Measurements from ENCODE around the gene FAM107B. TPM values are rescaled to one million over a fixed set of nuclear protein-coding genes. Genes with fewer than 3 reads are reported as not detected.

The FAM107B gene
- total RNA-seq, 1 donor from 2014 or later: 40.7 TPM

- Mint-ChIP-seq H3K36me3 (ENCODE audit: unreplicated experiment) (peaks cover 32% of the 10 kb centered on the region), H3K4me3 (ENCODE audit: unreplicated experiment) (no peak overlapping the region), H3K27me3 (ENCODE audit: unreplicated experiment) (no peaks in the 10 kb centered on the region), H3K4me1 (ENCODE audit: unreplicated experiment) (peaks cover 24% of the 10 kb centered on the region), H3K9me3 (ENCODE audit: unreplicated experiment) (no peaks in the 10 kb centered on the region), H3K27ac (ENCODE audit: unreplicated experiment) (peak overlapping the region; percentile 42)
- DNase-seq (ENCODE audit: extremely low spot score, unreplicated experiment): no peak
- TF ChIP-seq CTCF (IDR thresholded peaks at IDR 0.05): no peak
Observed at GRCh38 chr10:14598809-14599764, 175.6 kb downstream of the FAM107B start.

- no peak overlapping the region for H3K4me3 Mint-ChIP-seq (ENCODE audit: unreplicated experiment)
- peaks cover 35% of the 10 kb centered on the region for H3K36me3 Mint-ChIP-seq (ENCODE audit: unreplicated experiment)
Observed at GRCh38 chr10:14595526-14596182, 179.0 kb downstream of the FAM107B start.

GRCh38 chr10:14594878-14595525 is 179.7 kb downstream of the FAM107B start:
- TF ChIP-seq CTCF (IDR thresholded peaks at IDR 0.05): no peak
- no peak overlapping the region for H3K27ac Mint-ChIP-seq (ENCODE audit: unreplicated experiment)

More at GRCh38 chr10:14595526-14596182, 179.0 kb downstream of the FAM107B start:
- no peaks in the 10 kb centered on the region for H3K9me3 Mint-ChIP-seq (ENCODE audit: unreplicated experiment)
- no peak for TF ChIP-seq CTCF (IDR thresholded peaks at IDR 0.05)
- peaks cover 2% of the 10 kb centered on the region for H3K4me1 Mint-ChIP-seq (ENCODE audit: unreplicated experiment)
- H3K27me3 Mint-ChIP-seq (ENCODE audit: unreplicated experiment): no peaks in the 10 kb centered on the region
- DNase-seq (ENCODE audit: extremely low spot score, unreplicated experiment): no peak
- H3K27ac Mint-ChIP-seq (ENCODE audit: unreplicated experiment): no peak overlapping the region

GRCh38 chr10:14593806-14594205 is 180.9 kb downstream of the FAM107B start:
- no peak for DNase-seq (ENCODE audit: extremely low spot score, unreplicated experiment)
- Mint-ChIP-seq H3K27ac (ENCODE audit: unreplicated experiment) (no peak overlapping the region), H3K36me3 (ENCODE audit: unreplicated experiment) (peaks cover 31% of the 10 kb centered on the region), H3K27me3 (ENCODE audit: unreplicated experiment) (no peaks in the 10 kb centered on the region), H3K4me3 (ENCODE audit: unreplicated experiment) (no peak overlapping the region), H3K9me3 (ENCODE audit: unreplicated experiment) (no peaks in the 10 kb centered on the region), H3K4me1 (ENCODE audit: unreplicated experiment) (peaks cover 8% of the 10 kb centered on the region)
- TF ChIP-seq CTCF (IDR thresholded peaks at IDR 0.05): no peak

More at GRCh38 chr10:14594878-14595525, 179.7 kb downstream of the FAM107B start:
- no peak for DNase-seq (ENCODE audit: extremely low spot score, unreplicated experiment)
- Mint-ChIP-seq H3K9me3 (ENCODE audit: unreplicated experiment) (no peaks in the 10 kb centered on the region), H3K4me1 (ENCODE audit: unreplicated experiment) (peaks cover 4% of the 10 kb centered on the region), H3K27me3 (ENCODE audit: unreplicated experiment) (no peaks in the 10 kb centered on the region), H3K36me3 (ENCODE audit: unreplicated experiment) (peaks cover 35% of the 10 kb centered on the region), H3K4me3 (ENCODE audit: unreplicated experiment) (no peak overlapping the region)
